NB4 (cell line): ENCODE results near the gene TIMM8B.

Experiments used
- POLR2A ChIP-seq: IDR thresholded peaks from 2 replicates; pipeline ENCODE4 v1.6.1; 2011; ENCODE audit warnings: mild to moderate bottlenecking; ENCODE audit not compliant: insufficient read length; ENCODE audit errors: extremely low read depth
- TF ChIP-seq, protein P1 (sequence below): IDR thresholded peaks from one replicate; pipeline ENCODE4 v1.5.1; 2012; ENCODE audit warnings: low read depth, low read length
- TF ChIP-seq, protein P2 (sequence below): IDR thresholded peaks from 2 replicates; pipeline ENCODE4 v1.6.1; 2011; ENCODE audit warnings: low read depth, low read length

DNA sequence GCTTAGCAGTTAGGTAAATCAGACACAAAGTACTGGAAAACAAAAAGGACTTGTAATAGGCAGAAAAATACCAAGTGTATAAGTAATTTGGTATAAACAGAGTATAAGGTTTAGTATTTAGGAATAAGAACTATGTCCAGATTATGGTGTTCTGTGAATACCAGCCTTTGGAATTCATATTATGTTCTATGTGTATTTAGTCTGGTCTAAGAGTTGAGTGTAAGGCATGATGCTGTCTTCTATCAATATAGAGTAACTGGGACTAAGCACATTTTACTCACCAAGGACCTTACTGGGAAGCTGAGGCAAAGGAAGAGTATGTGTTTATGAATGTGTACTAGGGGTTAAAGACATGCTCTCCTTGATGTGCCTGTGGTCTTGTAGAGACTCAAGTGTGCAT is 9.6 kb upstream of the TIMM8B start:
- no peak for TF ChIP-seq POLR2A
- TF ChIP-seq, protein P1, sequence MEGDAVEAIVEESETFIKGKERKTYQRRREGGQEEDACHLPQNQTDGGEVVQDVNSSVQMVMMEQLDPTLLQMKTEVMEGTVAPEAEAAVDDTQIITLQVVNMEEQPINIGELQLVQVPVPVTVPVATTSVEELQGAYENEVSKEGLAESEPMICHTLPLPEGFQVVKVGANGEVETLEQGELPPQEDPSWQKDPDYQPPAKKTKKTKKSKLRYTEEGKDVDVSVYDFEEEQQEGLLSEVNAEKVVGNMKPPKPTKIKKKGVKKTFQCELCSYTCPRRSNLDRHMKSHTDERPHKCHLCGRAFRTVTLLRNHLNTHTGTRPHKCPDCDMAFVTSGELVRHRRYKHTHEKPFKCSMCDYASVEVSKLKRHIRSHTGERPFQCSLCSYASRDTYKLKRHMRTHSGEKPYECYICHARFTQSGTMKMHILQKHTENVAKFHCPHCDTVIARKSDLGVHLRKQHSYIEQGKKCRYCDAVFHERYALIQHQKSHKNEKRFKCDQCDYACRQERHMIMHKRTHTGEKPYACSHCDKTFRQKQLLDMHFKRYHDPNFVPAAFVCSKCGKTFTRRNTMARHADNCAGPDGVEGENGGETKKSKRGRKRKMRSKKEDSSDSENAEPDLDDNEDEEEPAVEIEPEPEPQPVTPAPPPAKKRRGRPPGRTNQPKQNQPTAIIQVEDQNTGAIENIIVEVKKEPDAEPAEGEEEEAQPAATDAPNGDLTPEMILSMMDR: no peak
- TF ChIP-seq, protein P2, sequence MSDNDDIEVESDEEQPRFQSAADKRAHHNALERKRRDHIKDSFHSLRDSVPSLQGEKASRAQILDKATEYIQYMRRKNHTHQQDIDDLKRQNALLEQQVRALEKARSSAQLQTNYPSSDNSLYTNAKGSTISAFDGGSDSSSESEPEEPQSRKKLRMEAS: no peak
